ENCODE results near the gene INHBA. TPM values are rescaled to one million over a fixed set of nuclear protein-coding genes. Genes with fewer than 3 reads are reported as not detected.

Gene INHBA
- total and polyA plus RNA-seq, 2 experiments from 2014 or later, result 0.94 to 1.3 TPM

DNA sequence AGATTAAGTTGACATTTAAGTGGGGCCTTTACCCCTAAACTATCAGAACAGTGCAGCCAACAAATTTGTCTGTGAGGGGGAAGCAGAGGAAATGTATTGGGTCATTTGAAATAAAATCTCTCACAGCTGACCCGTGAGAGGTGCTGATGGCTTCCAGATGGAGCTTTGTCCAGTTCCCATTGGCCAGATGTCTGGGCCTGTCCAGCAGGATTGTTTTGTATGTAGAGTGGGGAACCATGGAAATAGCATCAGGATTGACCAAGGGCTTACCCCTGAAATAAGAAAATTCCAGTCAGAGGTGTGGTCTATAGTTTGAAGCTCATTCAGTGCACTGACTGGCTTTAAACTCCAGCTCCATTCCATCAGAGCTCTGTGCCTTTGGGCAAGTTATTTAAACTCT is 50.6 kb downstream of the INHBA start (continued):
- no peak for TF ChIP-seq ZNF462 (CRISPR knock-in tag; IDR thresholded peaks at IDR 0.05)

DNA sequence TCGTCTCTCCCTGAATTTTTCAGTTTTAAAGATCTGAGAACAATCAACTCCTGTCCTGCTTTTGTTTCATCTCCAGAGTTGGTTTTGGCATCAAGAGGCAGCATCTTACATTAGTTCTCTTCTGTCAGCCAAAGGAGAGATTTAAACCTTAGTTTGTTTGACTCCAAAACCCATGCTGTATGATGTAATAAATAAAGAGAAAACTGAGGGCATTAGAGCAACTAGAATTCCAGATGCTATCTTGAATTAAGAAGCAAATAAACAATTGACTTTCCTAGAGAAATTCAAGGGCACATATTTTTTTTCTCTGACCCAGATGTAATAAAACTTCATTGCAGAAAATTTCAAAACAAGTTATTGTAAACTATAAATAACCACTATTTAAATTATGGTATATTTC is 54.4 kb downstream of the INHBA start:
- no peak overlapping the region for H3K27ac Mint-ChIP-seq
- ATAC-seq (no peak), DNase-seq (ENCODE audit: low spot score) (no peak)
- Histone ChIP-seq H3K4me3 (no peak overlapping the region), H2AFZ (peak overlapping the region; percentile 96), H3K79me2 (replicated peaks; ENCODE audit: insufficient read depth) (no peaks in the 10 kb centered on the region), H4K20me1 (replicated peaks; ENCODE audit: insufficient read depth) (no peaks in the 10 kb centered on the region), H3K9me2 (ENCODE audit: insufficient read depth) (no peaks in the 10 kb centered on the region), H3K4me1 (ENCODE audit: insufficient read depth) (peaks cover 10% of the 10 kb centered on the region), H3K27ac (ENCODE audit: low read depth) (peak overlapping the region; percentile 72; the same call in 1 of the 2 replicates), H3K36me3 (ENCODE audit: insufficient read depth) (no peaks in the 10 kb centered on the region), H3K4me2 (0 out of 2 replicates have a peak overlapping the region, but pooled peaks have one; percentile 24), H3F3A (replicated peaks; ENCODE audit: low read depth) (no peaks in the 10 kb centered on the region), H3K27me3 (ENCODE audit: insufficient read depth) (no peaks in the 10 kb centered on the region)
- TF ChIP-seq NANOG (IDR thresholded peaks at IDR 0.05; ENCODE audit: borderline replicate concordance) (no peak), CREB1 (CRISPR knock-in tag; IDR thresholded peaks at IDR 0.05; ENCODE audit: low read depth) (no peak), ZNF114 (CRISPR knock-in tag; IDR thresholded peaks at IDR 0.05) (no peak), ZNF331 (CRISPR knock-in tag; IDR thresholded peaks at IDR 0.05; ENCODE audit: low read depth) (no peak), STAT1 (IDR thresholded peaks at IDR 0.05; ENCODE audit: unreplicated experiment) (no peak)
- H3K36me3 Mint-ChIP-seq (ENCODE audit: low read depth), result no peaks in the 10 kb centered on the region
- no peak overlapping the region for H3K4me3 Mint-ChIP-seq
- H3K4me1 Mint-ChIP-seq, result peaks cover 8% of the 10 kb centered on the region; the same call in 2 of the 3 replicates
- H3K27me3 Mint-ChIP-seq (ENCODE audit: insufficient read depth, low read depth, poor library complexity), result no peaks in the 10 kb centered on the region
- no peaks in the 10 kb centered on the region for H3K9me3 Mint-ChIP-seq
